ENCODE measurements around the gene PIEZO2. TPM values are rescaled to one million over a fixed set of nuclear protein-coding genes. Genes with fewer than 3 reads are reported as not detected.

PIEZO2 gene
- total and polyA plus RNA-seq, 2 of the 8 experiments (the other 6 are each of a cell fraction or from before 2014, with no cell fraction given): 4.7 to 16.5 TPM

DNA sequence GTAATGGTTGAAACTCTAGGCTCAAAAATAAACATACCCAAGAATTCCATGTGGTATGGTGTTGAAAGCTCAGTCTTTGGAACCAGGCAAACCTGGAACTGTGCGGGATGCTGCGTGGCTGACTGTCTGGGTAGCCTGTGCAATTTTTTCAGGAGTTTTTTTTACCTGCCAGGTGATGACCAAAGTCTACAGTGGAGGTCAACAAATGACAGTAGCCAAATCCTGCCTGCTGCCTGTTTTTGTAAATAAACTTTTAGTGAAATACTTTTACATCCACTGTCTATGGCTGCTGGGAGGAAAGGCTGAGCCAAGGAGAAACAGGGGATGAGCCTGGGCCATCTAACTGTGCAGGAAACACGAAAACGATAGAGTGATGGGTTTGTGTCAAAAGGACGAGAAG is 240.6 kb downstream of the PIEZO2 start (continued):
- TF ChIP-seq, protein P1, sequence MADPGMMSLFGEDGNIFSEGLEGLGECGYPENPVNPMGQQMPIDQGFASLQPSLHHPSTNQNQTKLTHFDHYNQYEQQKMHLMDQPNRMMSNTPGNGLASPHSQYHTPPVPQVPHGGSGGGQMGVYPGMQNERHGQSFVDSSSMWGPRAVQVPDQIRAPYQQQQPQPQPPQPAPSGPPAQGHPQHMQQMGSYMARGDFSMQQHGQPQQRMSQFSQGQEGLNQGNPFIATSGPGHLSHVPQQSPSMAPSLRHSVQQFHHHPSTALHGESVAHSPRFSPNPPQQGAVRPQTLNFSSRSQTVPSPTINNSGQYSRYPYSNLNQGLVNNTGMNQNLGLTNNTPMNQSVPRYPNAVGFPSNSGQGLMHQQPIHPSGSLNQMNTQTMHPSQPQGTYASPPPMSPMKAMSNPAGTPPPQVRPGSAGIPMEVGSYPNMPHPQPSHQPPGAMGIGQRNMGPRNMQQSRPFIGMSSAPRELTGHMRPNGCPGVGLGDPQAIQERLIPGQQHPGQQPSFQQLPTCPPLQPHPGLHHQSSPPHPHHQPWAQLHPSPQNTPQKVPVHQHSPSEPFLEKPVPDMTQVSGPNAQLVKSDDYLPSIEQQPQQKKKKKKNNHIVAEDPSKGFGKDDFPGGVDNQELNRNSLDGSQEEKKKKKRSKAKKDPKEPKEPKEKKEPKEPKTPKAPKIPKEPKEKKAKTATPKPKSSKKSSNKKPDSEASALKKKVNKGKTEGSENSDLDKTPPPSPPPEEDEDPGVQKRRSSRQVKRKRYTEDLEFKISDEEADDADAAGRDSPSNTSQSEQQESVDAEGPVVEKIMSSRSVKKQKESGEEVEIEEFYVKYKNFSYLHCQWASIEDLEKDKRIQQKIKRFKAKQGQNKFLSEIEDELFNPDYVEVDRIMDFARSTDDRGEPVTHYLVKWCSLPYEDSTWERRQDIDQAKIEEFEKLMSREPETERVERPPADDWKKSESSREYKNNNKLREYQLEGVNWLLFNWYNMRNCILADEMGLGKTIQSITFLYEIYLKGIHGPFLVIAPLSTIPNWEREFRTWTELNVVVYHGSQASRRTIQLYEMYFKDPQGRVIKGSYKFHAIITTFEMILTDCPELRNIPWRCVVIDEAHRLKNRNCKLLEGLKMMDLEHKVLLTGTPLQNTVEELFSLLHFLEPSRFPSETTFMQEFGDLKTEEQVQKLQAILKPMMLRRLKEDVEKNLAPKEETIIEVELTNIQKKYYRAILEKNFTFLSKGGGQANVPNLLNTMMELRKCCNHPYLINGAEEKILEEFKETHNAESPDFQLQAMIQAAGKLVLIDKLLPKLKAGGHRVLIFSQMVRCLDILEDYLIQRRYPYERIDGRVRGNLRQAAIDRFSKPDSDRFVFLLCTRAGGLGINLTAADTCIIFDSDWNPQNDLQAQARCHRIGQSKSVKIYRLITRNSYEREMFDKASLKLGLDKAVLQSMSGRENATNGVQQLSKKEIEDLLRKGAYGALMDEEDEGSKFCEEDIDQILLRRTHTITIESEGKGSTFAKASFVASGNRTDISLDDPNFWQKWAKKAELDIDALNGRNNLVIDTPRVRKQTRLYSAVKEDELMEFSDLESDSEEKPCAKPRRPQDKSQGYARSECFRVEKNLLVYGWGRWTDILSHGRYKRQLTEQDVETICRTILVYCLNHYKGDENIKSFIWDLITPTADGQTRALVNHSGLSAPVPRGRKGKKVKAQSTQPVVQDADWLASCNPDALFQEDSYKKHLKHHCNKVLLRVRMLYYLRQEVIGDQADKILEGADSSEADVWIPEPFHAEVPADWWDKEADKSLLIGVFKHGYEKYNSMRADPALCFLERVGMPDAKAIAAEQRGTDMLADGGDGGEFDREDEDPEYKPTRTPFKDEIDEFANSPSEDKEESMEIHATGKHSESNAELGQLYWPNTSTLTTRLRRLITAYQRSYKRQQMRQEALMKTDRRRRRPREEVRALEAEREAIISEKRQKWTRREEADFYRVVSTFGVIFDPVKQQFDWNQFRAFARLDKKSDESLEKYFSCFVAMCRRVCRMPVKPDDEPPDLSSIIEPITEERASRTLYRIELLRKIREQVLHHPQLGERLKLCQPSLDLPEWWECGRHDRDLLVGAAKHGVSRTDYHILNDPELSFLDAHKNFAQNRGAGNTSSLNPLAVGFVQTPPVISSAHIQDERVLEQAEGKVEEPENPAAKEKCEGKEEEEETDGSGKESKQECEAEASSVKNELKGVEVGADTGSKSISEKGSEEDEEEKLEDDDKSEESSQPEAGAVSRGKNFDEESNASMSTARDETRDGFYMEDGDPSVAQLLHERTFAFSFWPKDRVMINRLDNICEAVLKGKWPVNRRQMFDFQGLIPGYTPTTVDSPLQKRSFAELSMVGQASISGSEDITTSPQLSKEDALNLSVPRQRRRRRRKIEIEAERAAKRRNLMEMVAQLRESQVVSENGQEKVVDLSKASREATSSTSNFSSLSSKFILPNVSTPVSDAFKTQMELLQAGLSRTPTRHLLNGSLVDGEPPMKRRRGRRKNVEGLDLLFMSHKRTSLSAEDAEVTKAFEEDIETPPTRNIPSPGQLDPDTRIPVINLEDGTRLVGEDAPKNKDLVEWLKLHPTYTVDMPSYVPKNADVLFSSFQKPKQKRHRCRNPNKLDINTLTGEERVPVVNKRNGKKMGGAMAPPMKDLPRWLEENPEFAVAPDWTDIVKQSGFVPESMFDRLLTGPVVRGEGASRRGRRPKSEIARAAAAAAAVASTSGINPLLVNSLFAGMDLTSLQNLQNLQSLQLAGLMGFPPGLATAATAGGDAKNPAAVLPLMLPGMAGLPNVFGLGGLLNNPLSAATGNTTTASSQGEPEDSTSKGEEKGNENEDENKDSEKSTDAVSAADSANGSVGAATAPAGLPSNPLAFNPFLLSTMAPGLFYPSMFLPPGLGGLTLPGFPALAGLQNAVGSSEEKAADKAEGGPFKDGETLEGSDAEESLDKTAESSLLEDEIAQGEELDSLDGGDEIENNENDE (IDR thresholded peaks at IDR 0.05; ENCODE audit: insufficient replicate concordance, low read length): no peak
